Liver (tissue), 9 donors: ENCODE measurements around the gene FASN. TPM values are rescaled to one million over a fixed set of nuclear protein-coding genes. Genes with fewer than 3 reads are reported as not detected.
"Not testable (repeated sequence)": the region's sequence is repeated elsewhere in the genome, so short reads cannot be mapped to it uniquely, and the experiment has no call there.

ENCODE experiments used
- DNase-seq: peaks from one replicate; pipeline ENCODE4 v3.0.0-alpha.2; 2017; ENCODE audit warnings: low spot score
- H3K27ac ChIP-seq, 2 donors: one replicate each; pipeline ENCODE4 v1.7.0; 2013; ENCODE audit warnings: inconsistent platforms in 2 of 2, low read length in 2 of 2, control low read depth in 1 of 2, low read depth in 1 of 2, mild to moderate bottlenecking in 1 of 2
- H3K27me3 ChIP-seq, 4 donors: one replicate each; pipeline versions ENCODE4 v1.6.1 to v1.7.0; 2013; ENCODE audit warnings: low read length in 3 of 4, inconsistent platforms in 1 of 4, mild to moderate bottlenecking in 1 of 4, moderate library complexity in 1 of 4; ENCODE audit not compliant: control insufficient read depth in 4 of 4, insufficient read depth in 4 of 4
- H3K36me3 ChIP-seq, 4 donors: one replicate each; pipeline versions ENCODE4 v1.6.1 to v1.7.0; 2013; ENCODE audit warnings: low read length in 3 of 4, mild to moderate bottlenecking in 3 of 4, low read depth in 1 of 4, moderate library complexity in 1 of 4; ENCODE audit not compliant: control insufficient read depth in 4 of 4, insufficient read depth in 3 of 4
- H3K4me1 ChIP-seq, 4 donors: one replicate each; pipeline versions ENCODE4 v1.6.1 to v1.7.0; 2013; ENCODE audit warnings: low read length in 3 of 4, mild to moderate bottlenecking in 3 of 4, moderate library complexity in 1 of 4; ENCODE audit not compliant: control insufficient read depth in 4 of 4, insufficient read depth in 4 of 4
- H3K4me3 ChIP-seq, 3 donors: one replicate each; pipeline versions ENCODE4 v1.6.1 to v1.7.0; 2013; ENCODE audit warnings: low read length in 3 of 3, control low read depth in 1 of 3, low read depth in 1 of 3, mild to moderate bottlenecking in 1 of 3
- H3K9ac ChIP-seq, 2 donors: one replicate each; pipeline ENCODE4 v1.7.0; 2013; ENCODE audit warnings: low read length in 2 of 2, mild to moderate bottlenecking in 2 of 2, moderate library complexity in 2 of 2, control low read depth in 1 of 2, low read depth in 1 of 2
- H3K9me3 ChIP-seq, 4 donors: one replicate each; pipeline versions ENCODE4 v1.6.1 to v1.7.0; 2013; ENCODE audit warnings: low read length in 3 of 4; ENCODE audit not compliant: control insufficient read depth in 4 of 4
- CTCF ChIP-seq: fragments of 150-350 bp; IDR thresholded peaks from 2 replicates; pipeline ENCODE4 v1.5.1; 2017; ENCODE audit warnings: improper control_type of control experiment, low read depth, low read length; ENCODE audit not compliant: missing input control
- EGR1 ChIP-seq, 2 donors: IDR thresholded peaks; 2 replicates each; pipeline ENCODE4 v1.6.1; 2016 to 2018; ENCODE audit warnings: antibody characterized with exemption in 2 of 2, low read depth in 2 of 2
- FOXA1 ChIP-seq: IDR thresholded peaks from 2 replicates; pipeline ENCODE4 v1.6.1; 2016; ENCODE audit warnings: antibody characterized with exemption
- FOXA2 ChIP-seq: IDR thresholded peaks from 2 replicates; pipeline ENCODE4 v1.6.1; 2016; ENCODE audit warnings: antibody characterized with exemption
- GABPA ChIP-seq, 2 donors: IDR thresholded peaks in 1 of 2; conservative IDR thresholded peaks in 1 of 2; 2 replicates each; pipeline ENCODE4 v1.6.1; 2016; ENCODE audit warnings: antibody characterized with exemption in 2 of 2, mild to moderate bottlenecking in 1 of 2, moderate library complexity in 1 of 2
- HNF4A ChIP-seq, 2 donors: conservative IDR thresholded peaks; 2 replicates each; pipeline ENCODE4 v1.6.1; 2016; ENCODE audit warnings: antibody characterized with exemption in 2 of 2, mild to moderate bottlenecking in 2 of 2
- HNF4G ChIP-seq: IDR thresholded peaks from 2 replicates; pipeline ENCODE4 v1.6.1; 2016; ENCODE audit warnings: antibody characterized with exemption
- JUND ChIP-seq, 2 donors: IDR thresholded peaks; 2 replicates each; pipeline ENCODE4 v1.6.1; 2016; ENCODE audit warnings: antibody characterized with exemption in 2 of 2
- NR2F2 ChIP-seq: IDR thresholded peaks from 2 replicates; pipeline ENCODE4 v1.6.1; 2016; ENCODE audit warnings: antibody characterized with exemption
- RAD21 ChIP-seq, 2 donors: IDR thresholded peaks; 2 replicates each; pipeline ENCODE4 v1.6.1; 2016; ENCODE audit warnings: antibody characterized with exemption in 2 of 2, mild to moderate bottlenecking in 2 of 2
- REST ChIP-seq: IDR thresholded peaks from 2 replicates; pipeline ENCODE4 v1.6.1; 2016; ENCODE audit warnings: antibody characterized with exemption, mild to moderate bottlenecking
- RXRA ChIP-seq, 2 donors: IDR thresholded peaks; 2 replicates each; pipeline ENCODE4 v1.6.1; 2017 to 2018; ENCODE audit warnings: antibody characterized with exemption in 2 of 2, mild to moderate bottlenecking in 1 of 2
- SP1 ChIP-seq: IDR thresholded peaks from 2 replicates; pipeline ENCODE4 v1.6.1; 2018; ENCODE audit warnings: antibody characterized with exemption, mild to moderate bottlenecking
- TAF1 ChIP-seq: conservative IDR thresholded peaks from 2 replicates; pipeline ENCODE4 v1.6.1; 2016; ENCODE audit warnings: antibody characterized with exemption, mild to moderate bottlenecking
- YY1 ChIP-seq: IDR thresholded peaks from 2 replicates; pipeline ENCODE4 v1.6.1; 2016; ENCODE audit warnings: antibody characterized with exemption, mild to moderate bottlenecking
- ZBTB33 ChIP-seq: IDR thresholded peaks from 2 replicates; pipeline ENCODE4 v1.6.1; 2016; ENCODE audit warnings: antibody characterized with exemption
- WGBS: extraction: QIAGEN DNeasy Blood & Tissue Kit; methylation state at CpG from one replicate; pipeline ENCODE4 v1.1.7; 2013; 5-methylcytosine and 5-hydroxymethylcytosine counted together
- polyA plus RNA-seq, 2 donors: library from polyadenylated mRNA; stranded (reverse) in 1 of 2; unstranded in 1 of 2; fragments of 200-250 nt in 1 of 2; fragments of >200 nt in 1 of 2; fragmentation: Nextera tagmentation in 1 of 2; extraction: Ambion mirVana in 1 of 2; gene quantifications; one replicate each; pipeline versions ENCODE4 v1.2.1 to v1.2.3, GENCODE V29; 2013 to 2015
- total RNA-seq, 2 donors: library from RNA; depleted of rRNA; stranded (reverse); fragments of >200 nt; gene quantifications; one replicate each; pipeline ENCODE4 v1.2.3, GENCODE V29; 2014
- TF ChIP-seq, protein P1 (sequence below): IDR thresholded peaks from 2 replicates; pipeline ENCODE4 v1.6.1; 2016; ENCODE audit warnings: antibody characterized with exemption
- donor health status: healthy.
- donor health status: healthy.
- donor health status: healthy.
- donor health status: healthy.
- donor health status: healthy.

The FASN gene
- total and polyA plus RNA-seq, 4 donors: 53.1 to 229 (median 130) TPM

GRCh38 chr17:82145550-82146155 is 47.6 kb upstream of the FASN start:
- H3K36me3 ChIP-seq: no peaks in the 10 kb centered on the region
- H3K4me1 ChIP-seq: no peaks in the 10 kb centered on the region
- 94% methylated on average over 13 of the region's 13 CpGs for whole genome bisulfite sequencing
- no peak overlapping the region for H3K4me3 ChIP-seq
- DNase-seq: no peak
- H3K9me3 ChIP-seq: no peaks in the 10 kb centered on the region
- no peak overlapping the region for H3K9ac ChIP-seq
- TF ChIP-seq RXRA (IDR thresholded peaks at IDR 0.05): no peak
- no peak for TF ChIP-seq CTCF
- TF ChIP-seq HNF4G: no peak
- TF ChIP-seq ZBTB33: no peak
- no peak for TF ChIP-seq FOXA2
- no peak for TF ChIP-seq RAD21 (IDR thresholded peaks at IDR 0.05)
- TF ChIP-seq SP1: no peak
- TF ChIP-seq EGR1 (IDR thresholded peaks at IDR 0.05; ENCODE audit: low read depth in 2 of 2): no peak
- TF ChIP-seq REST: no peak
- no peak for TF ChIP-seq YY1
- no peak for TF ChIP-seq FOXA1
- TF ChIP-seq JUND (IDR thresholded peaks at IDR 0.05): no peak
- TF ChIP-seq HNF4A (conservative IDR thresholded peaks at IDR 0.05): no peak
- no peaks in the 10 kb centered on the region for H3K27me3 ChIP-seq
- H3K27ac ChIP-seq: no peak overlapping the region

DNA sequence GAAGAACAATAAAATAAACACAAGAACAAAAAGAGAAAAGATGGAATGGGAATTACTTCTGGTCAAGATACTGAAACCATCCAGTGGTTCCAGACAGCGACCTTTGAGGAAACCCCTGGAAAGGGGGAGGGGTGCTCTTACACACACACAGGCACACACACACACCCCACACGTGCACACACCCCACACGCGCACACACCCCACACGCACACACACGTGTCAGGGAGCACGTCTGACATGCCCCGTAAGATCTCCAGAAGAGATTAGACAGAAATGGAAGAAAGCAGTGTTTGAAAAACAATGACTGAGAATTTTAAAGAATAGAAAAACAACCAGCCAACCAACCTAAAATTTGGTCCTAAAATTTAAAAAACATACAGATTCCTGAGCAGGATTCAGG is 45.3 kb upstream of the FASN start:
- TF ChIP-seq FOXA2 (no peak), RXRA (IDR thresholded peaks at IDR 0.05) (no peak), GABPA (IDR thresholded peaks at IDR 0.05 in 1 of 2, conservative IDR thresholded peaks at IDR 0.05 in 1 of 2) (no peak), EGR1 (IDR thresholded peaks at IDR 0.05; ENCODE audit: low read depth in 2 of 2) (no peak), HNF4A (conservative IDR thresholded peaks at IDR 0.05) (no peak), NR2F2 (no peak), ZBTB33 (no peak), JUND (IDR thresholded peaks at IDR 0.05) (no peak), RAD21 (IDR thresholded peaks at IDR 0.05) (no peak), TAF1 (no peak)
- TF ChIP-seq, protein P1, sequence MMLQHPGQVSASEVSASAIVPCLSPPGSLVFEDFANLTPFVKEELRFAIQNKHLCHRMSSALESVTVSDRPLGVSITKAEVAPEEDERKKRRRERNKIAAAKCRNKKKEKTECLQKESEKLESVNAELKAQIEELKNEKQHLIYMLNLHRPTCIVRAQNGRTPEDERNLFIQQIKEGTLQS: no peak

DNA sequence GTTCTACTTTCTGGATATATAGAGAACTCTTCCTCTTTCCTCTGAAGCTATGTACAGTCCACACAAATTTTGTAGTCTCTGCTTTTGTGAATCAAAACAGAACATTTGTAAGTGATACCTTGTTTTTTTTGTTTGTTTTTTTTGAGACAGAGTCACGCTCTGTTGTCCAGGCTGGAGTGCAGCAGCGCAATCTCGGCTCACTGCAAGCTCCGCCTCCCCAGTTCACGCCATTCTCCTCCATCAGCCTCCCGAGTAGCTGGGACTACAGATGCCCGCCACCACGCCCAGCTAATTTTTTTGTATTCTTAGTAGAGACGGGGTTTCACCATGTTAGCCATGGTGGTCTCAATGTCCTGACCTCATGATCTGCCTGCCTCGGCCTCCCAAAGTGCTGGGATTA is 41.9 kb upstream of the FASN start:
- not testable (repeated sequence) for H3K27ac ChIP-seq, H3K27me3 ChIP-seq, H3K9ac ChIP-seq, H3K36me3 ChIP-seq, DNase-seq, H3K4me1 ChIP-seq, H3K4me3 ChIP-seq, H3K9me3 ChIP-seq
- 95% methylated on average over 10 of the region's 10 CpGs for WGBS

More for the DNA sequence above, 45.3 kb upstream of the FASN start:
- no peaks in the 10 kb centered on the region for H3K36me3 ChIP-seq
- no peaks in the 10 kb centered on the region for H3K9me3 ChIP-seq
- H3K27me3 ChIP-seq: no peaks in the 10 kb centered on the region
- no peak overlapping the region for H3K9ac ChIP-seq
- WGBS: 94% methylated on average over 8 of the region's 8 CpGs
- no peak for DNase-seq
- no peaks in the 10 kb centered on the region for H3K4me1 ChIP-seq
- no peak overlapping the region for H3K27ac ChIP-seq
- H3K4me3 ChIP-seq: no peak overlapping the region
